HL-60 (cell line): ENCODE data around the gene MYOF.
A peak's percentile ranks its signal among the peaks of the same experiment; 100 is the strongest.
"Not testable (repeated sequence)": the region's sequence is repeated elsewhere in the genome, so short reads cannot be mapped to it uniquely, and the experiment has no call there.

ENCODE experiments used
- DNase-seq, 2 experiments: peaks; one replicate each; pipeline ENCODE4 v3.0.0-alpha.2; 2010 to 2020; ENCODE audit warnings: low read depth in 1 of 2, low spot score in 1 of 2
- H3K27ac ChIP-seq: fragments of 250-450 bp; sonication (Bioruptor Pico); replicated peaks from 2 replicates; pipeline ENCODE4 v1.5.1; 2020; ENCODE audit warnings: mild to moderate bottlenecking, moderate library complexity
- H3K27me3 ChIP-seq: fragments of 250-450 bp; sonication (Bioruptor Pico); 2 replicates; pipeline ENCODE4 v1.5.1; 2021; ENCODE audit warnings: mild to moderate bottlenecking, moderate library complexity; ENCODE audit not compliant: insufficient read depth, poor library complexity, severe bottlenecking
- H3K4me3 ChIP-seq: replicated peaks from 2 replicates; pipeline ENCODE4 v1.5.1; 2011; ENCODE audit warnings: mild to moderate bottlenecking, control low read depth, low read length; ENCODE audit not compliant: insufficient read depth
- CTCF ChIP-seq: IDR thresholded peaks from one replicate; pipeline ENCODE4 v1.5.1; 2011; ENCODE audit warnings: low read length, control low read depth, inconsistent platforms; ENCODE audit not compliant: insufficient read depth
- GABPA ChIP-seq: IDR thresholded peaks from 2 replicates; pipeline ENCODE4 v1.6.1; 2012; ENCODE audit warnings: low read depth
- POLR2AphosphoS5 ChIP-seq: IDR thresholded peaks from 2 replicates; pipeline ENCODE4 v1.6.1; 2012; ENCODE audit warnings: low read depth
- SPI1 ChIP-seq: IDR thresholded peaks from 2 replicates; pipeline ENCODE4 v1.6.1; 2012; ENCODE audit warnings: low read depth, mild to moderate bottlenecking, borderline replicate concordance
- TF ChIP-seq, protein P1 (sequence below): IDR thresholded peaks from 2 replicates; pipeline ENCODE4 v1.6.1; 2012; ENCODE audit warnings: low read depth; ENCODE audit not compliant: insufficient replicate concordance

MYOF gene

GRCh38 chr10:93368210-93368609 lies 113.9 kb downstream of the MYOF start:
- Histone ChIP-seq H3K4me3 (no peak overlapping the region), H3K27me3 (no peaks in the 10 kb centered on the region), H3K27ac (no peak overlapping the region)
- DNase-seq, result no peak
- TF ChIP-seq POLR2AphosphoS5, result no peak

DNA sequence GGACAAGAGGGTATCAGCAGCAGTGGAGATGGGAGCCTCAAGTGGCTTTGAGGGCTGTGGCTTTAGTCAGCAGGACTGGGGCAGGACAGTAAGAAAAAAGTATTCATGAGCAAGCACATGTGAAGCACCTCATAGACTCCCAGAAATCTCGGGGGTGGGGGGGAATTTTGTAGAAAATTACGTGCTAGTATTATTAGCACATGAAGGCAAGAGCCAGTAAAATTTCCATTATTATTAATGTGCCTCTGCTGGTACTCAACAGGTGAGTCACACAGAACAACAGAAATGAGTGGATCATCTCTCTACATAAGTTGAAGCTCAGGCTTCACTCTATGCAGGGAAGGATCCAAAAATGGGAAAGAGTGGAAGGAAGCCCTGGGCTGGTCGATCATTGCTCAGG lies 114.5 kb downstream of the MYOF start:
- H3K27ac ChIP-seq, result no peak overlapping the region
- no peak overlapping the region for H3K4me3 ChIP-seq
- DNase-seq, result no peak
- TF ChIP-seq, protein P1, sequence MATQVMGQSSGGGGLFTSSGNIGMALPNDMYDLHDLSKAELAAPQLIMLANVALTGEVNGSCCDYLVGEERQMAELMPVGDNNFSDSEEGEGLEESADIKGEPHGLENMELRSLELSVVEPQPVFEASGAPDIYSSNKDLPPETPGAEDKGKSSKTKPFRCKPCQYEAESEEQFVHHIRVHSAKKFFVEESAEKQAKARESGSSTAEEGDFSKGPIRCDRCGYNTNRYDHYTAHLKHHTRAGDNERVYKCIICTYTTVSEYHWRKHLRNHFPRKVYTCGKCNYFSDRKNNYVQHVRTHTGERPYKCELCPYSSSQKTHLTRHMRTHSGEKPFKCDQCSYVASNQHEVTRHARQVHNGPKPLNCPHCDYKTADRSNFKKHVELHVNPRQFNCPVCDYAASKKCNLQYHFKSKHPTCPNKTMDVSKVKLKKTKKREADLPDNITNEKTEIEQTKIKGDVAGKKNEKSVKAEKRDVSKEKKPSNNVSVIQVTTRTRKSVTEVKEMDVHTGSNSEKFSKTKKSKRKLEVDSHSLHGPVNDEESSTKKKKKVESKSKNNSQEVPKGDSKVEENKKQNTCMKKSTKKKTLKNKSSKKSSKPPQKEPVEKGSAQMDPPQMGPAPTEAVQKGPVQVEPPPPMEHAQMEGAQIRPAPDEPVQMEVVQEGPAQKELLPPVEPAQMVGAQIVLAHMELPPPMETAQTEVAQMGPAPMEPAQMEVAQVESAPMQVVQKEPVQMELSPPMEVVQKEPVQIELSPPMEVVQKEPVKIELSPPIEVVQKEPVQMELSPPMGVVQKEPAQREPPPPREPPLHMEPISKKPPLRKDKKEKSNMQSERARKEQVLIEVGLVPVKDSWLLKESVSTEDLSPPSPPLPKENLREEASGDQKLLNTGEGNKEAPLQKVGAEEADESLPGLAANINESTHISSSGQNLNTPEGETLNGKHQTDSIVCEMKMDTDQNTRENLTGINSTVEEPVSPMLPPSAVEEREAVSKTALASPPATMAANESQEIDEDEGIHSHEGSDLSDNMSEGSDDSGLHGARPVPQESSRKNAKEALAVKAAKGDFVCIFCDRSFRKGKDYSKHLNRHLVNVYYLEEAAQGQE, result no peak
- TF ChIP-seq SPI1 (no peak), GABPA (no peak)
- H3K27me3 ChIP-seq, result no peaks in the 10 kb centered on the region

DNA sequence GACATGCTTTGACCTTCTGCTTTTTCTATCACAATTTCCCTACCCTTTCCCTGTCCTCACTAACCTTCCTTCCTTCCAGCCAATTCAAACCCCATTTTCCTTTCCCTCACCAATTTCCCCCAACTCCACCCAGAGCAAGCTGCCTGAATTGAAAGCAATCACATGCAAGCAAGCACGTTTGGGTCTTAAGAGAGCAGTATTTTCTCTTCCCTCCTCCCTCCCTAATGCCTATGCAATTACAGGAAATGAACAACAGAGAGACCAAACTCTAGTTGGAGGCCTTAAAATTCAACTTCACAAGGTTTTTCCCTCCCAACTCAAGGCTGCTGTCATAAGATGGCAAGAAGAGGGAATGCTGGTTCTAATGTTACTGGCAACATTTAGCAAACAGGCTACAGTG lies 117.2 kb downstream of the MYOF start:
- no peak for TF ChIP-seq GABPA
- TF ChIP-seq, protein P1, result no peak
- no peak for TF ChIP-seq POLR2AphosphoS5
- TF ChIP-seq SPI1, result no peak
- TF ChIP-seq CTCF, result no peak
- no peak overlapping the region for H3K27ac ChIP-seq
- DNase-seq, result no peak
- no peaks in the 10 kb centered on the region for H3K27me3 ChIP-seq
- no peak overlapping the region for H3K4me3 ChIP-seq

GRCh38 chr10:93363891-93364648 lies 118.1 kb downstream of the MYOF start:
- Histone ChIP-seq H3K4me3 (no peak overlapping the region), H3K27ac (no peak overlapping the region), H3K27me3 (no peaks in the 10 kb centered on the region)
- TF ChIP-seq, protein P1, result no peak
- TF ChIP-seq GABPA (no peak), CTCF (no peak), SPI1 (no peak), POLR2AphosphoS5 (no peak)
- peak in 1 of 2 experiments; percentile 23 for DNase-seq

GRCh38 chr10:93358398-93358797 lies 123.7 kb downstream of the MYOF start:
- not testable (repeated sequence) for H3K27ac ChIP-seq, H3K4me3 ChIP-seq, DNase-seq
- peaks cover 11% of the 10 kb centered on the region for H3K27me3 ChIP-seq
